NOMO-1 (cell line): ENCODE results near the gene CSRP1.
"Not testable (repeated sequence)": the region's sequence is repeated elsewhere in the genome, so short reads cannot be mapped to it uniquely, and the experiment has no call there.

Experiments
- DNase-seq, 2 experiments: peaks; one replicate each; lab custom pipeline; 2025; ENCODE audit not compliant: unreplicated experiment in 2 of 2; lab: John Stamatoyannopoulos, UW

CSRP1 gene

DNA sequence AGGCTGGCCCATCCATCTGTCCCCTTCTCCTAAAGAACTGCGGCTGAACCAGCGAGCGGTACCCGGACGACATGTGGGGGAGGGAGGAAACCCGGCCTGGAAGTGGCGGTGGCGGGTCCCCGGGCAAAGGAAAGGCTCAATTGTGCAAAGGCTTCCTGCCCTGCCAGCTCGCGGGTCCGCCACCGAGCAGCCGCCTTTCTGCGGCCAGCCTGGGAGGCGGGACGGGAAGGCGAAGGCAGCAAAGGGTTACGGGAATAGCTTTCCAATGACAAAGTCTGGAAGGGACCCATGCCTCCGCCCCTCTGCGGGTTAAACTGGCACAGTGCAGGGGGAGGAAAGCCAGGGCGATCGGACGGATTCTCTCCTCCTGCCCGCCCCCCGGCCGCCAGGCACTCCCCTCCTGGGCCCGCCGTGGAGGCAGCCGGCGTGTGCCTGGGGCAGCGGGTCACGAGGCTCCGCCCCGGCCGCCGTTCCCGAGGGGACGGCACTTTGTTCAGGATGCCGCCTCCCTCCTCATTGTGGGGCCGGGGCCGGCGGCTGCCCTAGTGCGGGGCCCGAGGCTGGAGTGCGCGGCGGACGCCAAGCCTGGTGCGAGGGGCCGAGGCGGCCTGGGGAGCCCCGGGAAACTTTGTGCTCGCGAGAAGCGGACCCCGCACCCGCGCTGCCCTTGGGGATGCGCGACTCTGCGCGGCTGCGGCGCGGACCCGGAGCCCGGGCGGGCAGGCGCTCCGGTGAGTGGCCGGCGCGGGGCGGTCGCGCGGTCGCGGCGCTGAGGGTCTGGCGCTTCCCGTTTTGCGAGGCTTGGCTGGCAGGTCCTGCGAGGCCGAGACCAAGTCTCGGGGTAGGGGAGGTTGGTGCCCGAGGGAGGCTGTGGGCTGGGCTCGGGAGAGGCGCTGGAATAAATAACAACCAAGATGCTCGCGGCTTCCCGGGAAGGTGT is 32.0 kb upstream of the CSRP1 start, which contains the start of gene NAV1:
NAV1 (plus strand) TSS at position 516 of the 940 bp plus-strand sequence. CDS start 83,758 bp downstream, outside the sequence.
- DNase-seq, result peak; percentile 11 to 18

DNA sequence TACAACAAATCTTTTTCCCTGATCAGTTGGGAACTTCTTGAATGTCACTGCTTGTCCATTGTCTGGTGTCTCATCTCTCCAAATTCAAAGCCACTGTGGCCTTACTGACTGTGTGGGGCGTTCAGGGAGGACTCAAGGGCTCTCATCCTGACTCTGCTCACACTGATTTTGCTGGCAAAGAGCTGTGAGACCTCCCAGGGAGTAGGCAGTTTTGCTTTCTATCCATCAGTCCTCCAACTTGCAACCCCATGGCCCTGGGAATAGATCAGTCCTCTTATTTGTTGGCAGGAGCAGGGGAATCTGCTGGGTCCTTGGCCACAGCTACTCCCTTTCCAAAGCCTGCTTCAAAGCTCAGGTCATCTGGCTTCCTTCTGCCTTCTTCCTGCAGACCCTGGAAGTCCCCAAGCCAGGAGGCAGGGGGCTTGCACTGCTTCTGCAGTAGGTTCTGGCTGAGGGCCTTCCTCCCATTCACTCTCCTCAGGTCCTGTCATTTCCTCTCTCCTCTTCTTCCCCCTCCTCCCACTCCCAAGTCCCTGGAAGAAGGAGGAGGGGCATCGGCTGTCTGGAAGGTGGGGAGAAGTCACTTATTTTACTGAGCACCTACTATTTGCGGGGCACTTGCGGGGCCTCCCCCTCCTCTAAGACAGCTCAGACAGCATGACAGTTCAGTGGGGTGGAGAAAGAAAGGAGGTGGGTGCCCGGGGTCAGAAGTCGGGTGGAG is 31.1 kb upstream of the CSRP1 start:
- no peak for DNase-seq

DNA sequence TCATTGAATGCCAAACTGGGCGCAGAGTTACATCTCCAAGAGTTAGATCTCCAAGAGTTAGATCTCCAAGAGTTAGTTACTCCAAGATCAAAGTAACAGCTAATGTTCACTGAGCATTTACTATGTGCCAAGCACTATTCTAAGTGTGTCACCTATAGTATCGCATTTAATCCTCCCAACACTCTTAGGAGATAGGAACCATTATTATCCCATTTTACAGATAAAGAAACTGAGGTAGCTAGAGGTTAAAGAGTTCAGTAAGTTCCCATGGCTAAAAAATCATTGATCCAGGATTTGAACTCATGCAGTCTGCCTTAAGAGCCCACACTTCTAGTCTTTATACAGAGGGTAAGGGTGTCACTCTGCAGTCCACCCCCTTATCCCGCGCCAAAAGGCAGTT is 30.5 kb upstream of the CSRP1 start:
- no peak for DNase-seq

DNA sequence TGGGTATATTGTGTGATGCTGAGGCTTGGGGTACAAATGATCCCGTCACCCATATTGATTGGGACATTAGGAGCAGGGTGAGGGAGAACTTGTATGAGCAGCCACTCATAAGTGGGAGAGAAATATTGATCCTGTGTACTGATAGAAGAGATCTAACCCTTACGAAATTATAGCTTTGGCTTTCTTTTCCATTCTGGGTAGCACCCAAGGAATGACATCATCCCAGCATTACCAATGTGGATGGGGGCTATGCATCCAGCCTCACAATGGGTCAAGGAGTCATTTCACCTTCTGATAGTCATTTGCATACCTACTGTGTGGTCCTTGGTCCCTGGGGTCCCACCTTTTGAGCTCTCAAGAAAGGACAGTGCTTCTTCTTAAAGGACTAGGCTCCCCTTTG is 30.1 kb upstream of the CSRP1 start:
- no peak for DNase-seq

DNA sequence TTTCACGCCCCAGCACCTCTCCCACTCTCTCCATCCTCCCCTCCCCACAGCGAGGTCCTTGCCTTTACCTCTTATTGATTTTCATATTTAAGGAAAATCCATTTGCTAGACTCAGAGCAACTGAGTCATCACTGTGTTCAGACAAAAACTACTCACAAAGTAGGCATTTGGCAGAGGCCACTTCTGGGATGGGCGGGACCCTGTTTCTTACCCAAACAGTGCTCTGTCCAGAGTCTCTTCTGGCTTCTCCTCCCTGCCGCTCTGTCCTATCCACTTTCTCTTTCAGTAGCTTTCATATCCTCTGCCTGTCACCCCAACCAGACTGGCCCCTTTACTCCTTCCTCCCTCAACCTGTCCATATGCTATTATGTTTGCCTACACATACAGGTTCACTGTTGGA is 29.6 kb upstream of the CSRP1 start:
- no peak for DNase-seq

DNA sequence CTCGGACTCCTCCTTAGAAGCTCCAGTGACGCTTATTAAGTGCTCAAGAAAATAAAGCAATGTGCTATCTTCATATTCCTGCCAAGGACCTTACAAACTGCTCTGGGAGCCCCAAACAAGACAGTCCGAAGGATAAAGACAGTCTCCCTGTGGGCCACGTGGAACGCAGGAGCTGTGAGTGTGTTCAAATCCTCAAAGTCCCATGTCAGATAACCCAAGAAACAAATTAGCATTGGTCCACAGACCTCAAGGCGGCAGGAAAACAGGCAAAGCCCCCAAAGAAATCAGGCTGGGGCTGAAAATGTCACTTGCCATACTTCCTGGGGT is 29.0 kb upstream of the CSRP1 start:
- DNase-seq, result no peak

DNA sequence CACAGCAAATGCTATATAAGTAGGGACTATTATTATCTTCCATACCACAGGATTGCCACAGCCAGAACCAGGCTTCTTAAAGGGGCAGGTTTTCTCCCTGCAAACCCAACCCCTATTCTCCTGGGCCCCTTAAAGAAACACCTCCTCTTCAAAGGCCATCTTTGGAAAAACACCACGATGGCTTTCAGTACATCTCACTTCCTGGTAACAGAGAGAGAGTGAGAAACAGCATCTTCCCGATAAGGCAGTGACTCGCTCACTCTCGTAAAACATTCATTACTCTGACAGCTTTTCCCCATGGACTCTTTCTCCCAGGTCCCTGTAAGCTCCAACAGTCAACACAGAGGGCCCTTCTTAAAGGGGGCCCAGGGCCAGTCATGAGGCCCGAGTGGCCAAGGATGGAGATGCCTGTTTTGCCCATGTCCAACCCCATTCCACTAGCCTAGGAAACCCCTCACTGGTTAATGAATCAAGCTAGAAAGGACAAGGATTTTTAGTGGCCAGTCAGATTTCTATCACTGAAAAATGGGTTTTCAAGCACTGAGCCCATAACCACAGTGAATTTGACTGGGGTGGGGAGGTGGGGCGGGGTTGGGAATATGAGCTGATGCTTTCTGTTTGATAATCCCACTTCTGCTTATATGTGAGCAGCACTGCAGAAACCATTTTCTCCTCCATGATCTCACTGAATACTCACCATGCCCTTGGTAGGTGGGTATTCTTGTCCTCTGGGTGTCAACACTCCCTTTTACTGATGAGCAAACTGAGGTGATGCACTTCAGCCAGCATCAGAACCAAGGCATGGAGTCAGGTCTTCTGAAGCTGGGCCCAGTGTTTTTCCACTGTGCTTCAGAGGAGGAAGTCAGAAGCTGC is 28.4 kb upstream of the CSRP1 start:
- peak; percentile 13 to 58 for DNase-seq

DNA sequence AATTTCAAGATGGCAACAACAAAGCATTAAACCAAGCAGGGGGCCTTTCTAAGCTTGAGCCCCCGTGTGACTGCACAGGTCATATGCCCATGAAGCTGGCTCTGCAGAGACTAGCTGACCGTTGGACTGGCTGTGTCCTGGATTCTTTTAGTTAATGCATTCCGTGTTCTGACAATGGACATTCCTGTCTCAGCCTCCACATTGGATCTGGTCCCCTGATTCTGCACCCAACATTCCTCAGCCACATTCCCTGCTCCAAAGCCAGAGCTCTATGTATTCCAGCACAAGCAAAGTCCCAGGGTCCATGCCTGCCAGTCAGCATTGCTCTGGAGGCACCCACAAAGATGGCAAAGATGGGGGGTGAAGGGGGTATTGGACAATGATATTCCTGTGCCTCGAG is 26.9 kb upstream of the CSRP1 start:
- no peak for DNase-seq

DNA sequence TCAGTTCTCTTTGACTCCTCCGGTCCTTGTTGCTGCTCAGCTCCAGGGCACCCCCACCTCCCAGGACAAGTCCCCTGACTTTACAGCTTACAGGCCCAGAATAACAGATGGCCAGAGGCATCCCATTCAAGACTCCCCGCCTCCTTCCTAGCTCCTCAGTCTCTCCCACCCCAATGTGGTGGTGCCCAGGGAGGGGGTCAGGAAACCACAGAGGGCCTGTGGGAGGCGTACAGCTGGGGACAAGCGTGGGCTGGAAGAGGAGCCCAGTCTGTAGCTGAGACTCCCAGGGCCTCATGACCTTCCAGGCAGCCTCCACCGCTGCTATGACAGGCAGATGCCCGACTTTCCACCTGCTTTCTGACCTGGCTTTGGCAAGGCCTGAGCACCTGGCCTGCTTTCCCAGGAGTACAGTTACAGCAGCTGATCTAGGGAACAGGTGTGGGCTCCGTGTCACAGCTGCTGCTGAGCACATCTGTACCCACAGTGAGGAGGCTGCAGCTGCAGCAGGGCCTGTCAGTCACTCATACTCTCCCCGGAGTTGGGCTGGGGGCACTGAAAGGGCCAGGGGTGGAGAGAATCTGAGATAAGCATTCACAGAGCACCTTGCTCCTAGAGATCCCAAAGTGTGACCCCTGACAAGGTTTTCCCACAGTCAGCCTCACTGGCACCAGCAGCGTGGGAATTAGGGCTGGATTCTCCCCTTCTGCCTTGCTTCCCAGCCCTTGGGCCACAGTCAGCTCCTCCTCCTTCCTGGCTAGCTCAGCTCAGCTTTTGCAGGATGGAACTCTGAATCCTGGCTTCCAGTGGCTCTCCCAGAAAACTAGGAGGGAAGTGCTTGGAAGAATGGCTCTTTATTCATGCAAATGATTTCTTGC is 24.9 kb upstream of the CSRP1 start:
- DNase-seq, result no peak

DNA sequence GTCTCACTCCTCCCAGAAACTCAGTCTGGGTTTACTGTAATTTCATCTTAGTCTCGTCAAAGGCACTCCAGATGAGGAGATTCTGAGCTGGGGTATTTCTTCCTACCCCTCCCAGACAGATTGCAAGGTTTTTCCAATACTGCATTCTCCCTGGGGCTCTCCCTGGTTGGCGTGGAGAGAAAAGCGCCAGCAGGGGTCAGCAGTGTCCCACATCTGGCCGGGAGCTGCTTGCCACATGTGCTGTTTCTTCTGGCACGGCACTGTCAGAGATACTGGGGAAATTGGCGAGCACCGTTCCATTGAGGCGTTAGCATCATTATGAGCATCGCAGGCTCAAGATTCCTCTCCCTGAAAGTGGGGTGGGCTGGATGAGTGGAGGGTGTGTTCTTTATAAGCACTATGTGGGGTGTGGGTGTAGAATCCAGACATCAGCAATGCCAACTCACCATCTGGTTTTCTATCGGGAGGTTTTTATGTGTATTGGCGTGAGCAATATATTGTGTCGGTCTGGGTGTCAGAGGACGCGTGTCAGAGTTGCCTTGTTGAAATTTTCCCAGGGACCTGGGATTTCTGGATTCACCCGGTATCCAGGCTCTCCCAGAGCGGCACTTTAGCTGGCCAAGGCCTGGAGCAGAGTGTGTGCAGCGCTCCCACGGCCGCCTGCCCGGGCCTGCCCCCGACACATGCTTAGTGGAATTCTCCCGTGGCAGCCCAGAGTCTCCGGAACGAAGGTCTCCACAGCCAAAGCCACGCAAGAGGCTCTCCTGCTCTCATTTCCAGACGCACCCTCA is 24.0 kb upstream of the CSRP1 start:
- DNase-seq, result peak; percentile 38 to 40

DNA sequence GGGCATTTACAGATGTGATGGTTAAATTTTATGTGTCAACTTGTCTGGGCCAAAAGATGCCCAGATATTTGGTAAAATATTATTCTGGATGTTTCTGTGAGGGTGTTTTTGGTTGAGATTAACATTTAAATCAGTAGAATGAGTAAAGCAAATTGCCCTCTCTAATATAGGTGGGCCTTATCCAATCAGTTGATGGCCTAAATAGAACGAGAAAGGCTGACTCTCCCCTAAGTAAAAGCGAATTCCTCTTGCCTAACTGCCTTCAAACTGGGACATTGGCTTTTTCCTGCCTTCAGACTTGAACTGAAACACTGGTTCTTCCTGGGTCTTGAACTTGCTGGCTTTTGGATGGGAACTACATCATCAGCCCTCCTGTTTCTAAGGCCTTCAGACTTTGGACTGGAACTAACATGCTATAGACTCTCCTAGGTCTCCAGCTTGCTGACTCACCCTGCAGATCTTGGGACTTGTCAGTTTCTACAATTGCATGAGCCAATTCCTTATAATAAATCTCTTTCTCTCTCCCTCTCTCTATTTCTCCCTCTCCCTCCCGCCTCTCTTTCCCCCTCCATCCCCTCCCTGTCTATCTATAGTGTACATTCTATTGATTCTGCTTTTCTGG is 21.8 kb upstream of the CSRP1 start:
- no peak for DNase-seq

DNA sequence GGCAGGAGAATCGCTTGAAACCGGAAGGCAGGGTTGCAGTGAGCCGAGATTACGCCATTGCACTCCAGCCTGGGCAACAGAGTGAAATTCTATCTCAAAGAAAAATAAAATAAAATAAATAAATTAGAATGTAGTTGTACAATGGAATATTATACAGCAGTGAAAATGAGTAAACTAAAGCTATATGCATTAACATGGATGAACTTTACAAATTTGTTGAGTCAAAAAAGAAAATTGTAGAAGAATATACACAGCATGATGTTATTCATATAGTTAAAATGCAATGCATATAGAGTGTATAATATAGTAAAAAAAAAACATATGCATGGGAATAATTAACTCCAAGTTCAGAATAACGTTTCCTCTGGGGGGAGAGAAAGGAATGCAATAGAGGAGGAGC is 21.0 kb upstream of the CSRP1 start:
- DNase-seq, result no peak

DNA sequence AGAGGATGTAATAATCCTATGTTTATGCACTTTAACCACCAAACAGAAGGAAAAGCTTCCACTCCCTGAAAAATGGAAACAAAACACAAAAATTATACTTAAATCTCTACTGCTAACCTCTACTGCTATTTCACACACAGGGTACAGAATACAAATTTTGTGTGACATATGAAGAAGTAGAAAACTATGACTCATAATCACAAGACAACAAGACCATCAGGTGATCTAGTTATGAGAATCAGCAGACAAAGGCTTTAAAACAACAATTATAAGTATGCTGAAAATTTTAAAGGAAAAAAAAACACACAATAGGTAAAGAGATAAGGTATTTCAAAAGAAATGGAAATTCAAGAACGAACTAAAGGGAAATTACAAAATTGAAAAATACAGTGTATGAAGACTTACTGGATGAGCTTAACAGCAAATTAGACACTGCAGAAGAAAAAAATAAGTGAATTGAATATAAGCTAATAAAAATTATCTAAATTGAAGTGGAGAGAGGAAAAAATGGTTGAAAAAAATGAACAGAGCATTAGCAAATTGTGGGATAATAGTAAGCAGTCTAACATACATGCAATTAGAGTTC is 18.4 kb upstream of the CSRP1 start:
- DNase-seq, result no peak

DNA sequence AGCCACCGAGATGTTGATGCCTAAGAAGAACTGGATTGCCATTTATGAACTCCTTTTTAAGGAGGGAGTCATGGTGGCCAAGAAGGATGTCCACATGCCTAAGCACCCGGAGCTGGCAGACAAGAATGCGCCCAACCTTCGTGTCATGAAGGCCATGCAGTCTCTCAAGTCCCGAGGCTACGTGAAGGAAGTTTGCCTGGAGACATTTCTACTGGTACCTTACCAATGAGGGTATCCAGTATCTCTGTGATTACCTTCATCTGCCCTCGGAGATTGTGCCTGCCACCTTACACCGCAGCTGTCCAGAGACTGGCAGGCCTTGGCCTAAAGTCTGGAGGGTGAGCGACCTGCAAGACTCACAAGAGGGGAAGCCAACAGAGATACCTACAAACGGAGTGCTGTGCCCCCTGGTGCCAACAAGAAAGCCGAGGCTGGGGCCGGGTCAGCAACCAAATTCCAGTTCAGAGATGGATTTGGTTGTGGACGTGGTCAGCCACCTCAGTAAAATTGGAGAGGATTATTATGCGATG is 13.2 kb upstream of the CSRP1 start:
- not testable (repeated sequence) for DNase-seq

DNA sequence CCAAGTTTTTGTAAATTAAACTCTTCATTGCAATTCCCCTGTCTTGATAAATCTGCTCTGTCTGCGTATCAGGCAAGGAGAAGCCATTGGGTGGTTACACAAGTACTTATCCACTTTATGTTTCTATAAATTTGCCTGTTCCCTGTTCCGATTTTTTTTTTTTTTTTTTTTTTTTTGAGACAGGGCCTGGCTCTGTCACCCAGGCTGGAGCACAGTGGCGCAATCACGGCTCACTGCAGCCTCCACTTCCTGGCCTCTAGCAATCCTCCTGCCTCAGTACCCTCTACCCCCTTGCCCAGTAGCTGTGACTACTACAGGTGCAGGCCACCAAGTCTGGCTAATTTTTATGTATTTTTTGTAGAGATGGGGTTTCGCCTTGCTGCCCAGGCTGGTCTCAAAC is 11.1 kb upstream of the CSRP1 start:
- DNase-seq, result no peak

DNA sequence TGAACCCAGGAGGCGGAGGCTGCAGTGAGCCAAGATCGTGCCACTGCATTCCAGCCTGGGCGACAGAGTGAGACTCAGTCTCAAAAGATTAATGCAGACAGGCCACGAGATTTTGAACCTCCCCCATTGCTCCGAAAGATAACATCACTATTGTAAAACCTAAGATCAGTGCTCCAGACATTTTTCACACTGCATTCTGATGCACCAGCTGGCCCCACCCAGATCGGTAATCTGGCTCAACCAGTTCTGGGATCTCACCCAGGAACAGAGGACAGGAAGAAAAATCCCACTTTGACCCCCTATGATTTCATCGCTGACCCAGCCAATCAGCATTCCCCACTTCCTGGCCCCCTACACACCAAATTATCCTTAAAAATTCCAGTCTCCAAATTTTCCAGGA is 10.7 kb upstream of the CSRP1 start:
- DNase-seq, result no peak

DNA sequence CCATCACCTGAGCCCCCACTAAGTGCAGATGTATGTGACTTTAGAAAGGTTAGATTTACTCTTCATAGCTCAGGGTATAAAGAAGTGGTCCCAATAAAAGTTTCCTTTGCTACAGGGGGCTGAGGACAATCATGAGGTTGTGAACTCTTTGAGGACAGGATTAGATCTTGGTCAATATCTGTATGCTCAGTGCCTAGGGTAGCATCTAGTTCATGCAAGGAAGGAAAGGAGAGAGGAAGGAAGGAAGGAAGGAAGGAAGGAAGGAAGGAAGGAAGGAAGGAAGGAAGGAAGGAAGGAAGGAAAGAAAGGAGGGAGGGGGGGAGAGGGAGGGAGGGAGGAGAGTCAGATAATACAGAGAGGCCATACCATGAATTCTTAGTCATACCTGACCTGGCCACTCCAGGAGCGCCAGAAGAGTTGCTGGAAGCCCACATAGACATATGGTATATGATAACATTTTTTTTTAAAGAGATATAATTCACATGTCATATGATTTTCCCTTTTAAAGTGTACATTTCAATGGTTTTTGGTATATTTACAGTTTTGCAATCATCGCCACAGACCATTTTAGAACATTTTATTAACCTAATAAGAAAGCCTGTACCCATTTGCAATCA is 9.7 kb upstream of the CSRP1 start:
- no peak for DNase-seq

DNA sequence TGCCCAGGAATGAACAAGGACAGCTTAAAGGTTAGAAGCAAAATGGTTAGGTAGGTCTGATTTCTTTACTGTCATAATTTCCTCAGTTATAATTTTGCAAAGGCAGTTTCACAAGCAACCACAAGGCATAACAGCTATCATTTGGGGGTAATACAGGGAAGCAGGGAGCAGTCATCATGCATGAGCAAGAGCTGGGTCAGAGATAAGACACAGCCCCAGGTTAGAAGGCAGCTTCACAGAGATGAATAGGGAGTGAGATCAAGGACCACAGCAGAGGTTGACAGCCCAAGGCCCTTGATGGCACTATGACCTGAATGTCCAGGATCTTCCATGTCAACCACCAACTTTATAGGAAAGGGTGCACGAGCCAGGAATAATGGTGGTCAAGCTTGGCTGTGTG is 9.0 kb upstream of the CSRP1 start:
- peak; percentile 31 to 53 for DNase-seq
